GM21526 (cell line): ENCODE results near the gene LRRK2.
"Not testable (repeated sequence)": the region's sequence is repeated elsewhere in the genome, so short reads cannot be mapped to it uniquely, and the experiment has no call there.

Experiments
- ATAC-seq: cut with Tn5 transposase; IDR thresholded peaks from one replicate; pipeline ENCODE4 v1.9.1; 2021; ENCODE audit warnings: moderate library complexity; ENCODE audit not compliant: unreplicated experiment, low FRiP score

LRRK2 gene

GRCh38 chr12:40211186-40211585 lies 13.6 kb upstream of the LRRK2 start:
- not testable (repeated sequence) for ATAC-seq

GRCh38 chr12:40212566-40212965 lies 12.2 kb upstream of the LRRK2 start:
- no peak for ATAC-seq

DNA sequence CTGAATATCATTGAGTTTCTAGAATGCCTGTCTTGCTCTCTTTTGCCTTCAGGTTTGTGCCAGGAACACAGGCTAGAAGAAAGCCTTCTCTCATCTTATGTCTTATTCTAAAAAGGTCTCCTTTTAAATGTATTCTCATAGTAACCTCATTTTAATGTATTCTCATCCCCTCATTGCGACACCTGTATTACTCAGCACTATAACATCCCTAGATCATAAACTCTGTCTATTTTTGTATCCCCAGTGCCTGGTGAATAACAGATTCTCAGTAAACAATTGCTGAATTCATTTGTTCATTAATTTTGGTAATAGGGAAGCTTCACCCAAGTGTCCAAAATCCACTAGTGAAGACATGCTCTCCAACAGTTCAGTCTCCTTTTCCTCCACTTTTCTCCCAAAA lies 8.8 kb upstream of the LRRK2 start:
- no peak for ATAC-seq

DNA sequence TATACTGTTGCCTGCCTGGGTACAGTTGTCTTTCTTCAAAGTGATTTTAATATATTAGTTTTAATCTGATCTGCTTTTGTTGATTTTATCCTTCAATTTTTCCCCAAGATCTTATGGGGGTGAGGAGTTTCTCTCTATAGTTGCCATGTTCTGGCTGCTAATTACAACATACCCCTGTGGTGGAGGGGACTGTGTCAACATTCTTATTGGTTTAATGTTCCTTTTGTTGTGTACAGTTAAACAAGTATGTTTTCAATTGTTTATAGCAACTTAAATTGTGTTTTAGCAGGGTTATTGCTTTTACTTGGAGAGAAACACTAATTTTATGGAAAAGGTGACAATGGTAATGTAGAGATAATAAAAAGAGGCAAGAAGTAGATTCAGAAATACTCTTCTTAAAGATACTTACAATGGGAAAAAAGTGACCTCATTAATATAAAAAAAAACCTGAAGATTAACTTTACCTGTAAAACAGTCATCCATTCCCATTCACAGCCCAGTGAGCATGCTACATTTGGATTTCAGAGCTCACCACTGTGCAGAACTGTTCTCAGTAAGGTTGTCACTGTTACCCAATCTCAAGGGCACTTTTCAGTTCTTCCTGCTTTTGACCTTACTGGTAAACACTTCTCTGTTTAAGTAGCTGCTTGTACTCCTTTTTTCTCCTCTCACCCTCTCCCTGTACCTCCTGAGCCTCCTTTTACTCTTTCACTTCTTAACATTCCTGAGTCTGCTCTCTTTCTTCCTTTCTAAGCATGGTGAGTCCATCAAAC lies 8.1 kb upstream of the LRRK2 start:
- no peak for ATAC-seq

- ATAC-seq, result no peak
Observed at GRCh38 chr12:40219760-40220159, 5.0 kb upstream of the LRRK2 start.

DNA sequence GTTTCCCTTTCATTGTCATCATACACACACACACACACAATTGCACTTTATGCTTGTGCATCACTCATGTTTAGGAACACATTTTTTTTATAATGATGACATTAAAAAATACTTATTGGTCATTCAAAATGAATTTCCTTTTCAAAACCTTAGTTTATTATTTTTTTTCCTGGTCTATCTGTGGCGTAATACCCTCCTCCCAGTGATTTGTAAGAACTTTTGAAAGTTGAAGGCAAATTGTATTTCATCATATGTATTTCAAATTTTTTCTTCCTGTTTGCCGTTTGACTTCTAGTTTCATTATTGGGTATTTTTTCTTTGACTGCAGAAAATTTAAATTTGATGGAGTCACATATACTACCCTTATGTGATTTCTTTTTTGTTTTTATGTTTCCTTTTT lies 2.5 kb upstream of the LRRK2 start:
- ATAC-seq, result no peak

- ATAC-seq, result no peak
Observed at GRCh38 chr12:40223646-40224045, 1.2 kb upstream of the LRRK2 start.

DNA sequence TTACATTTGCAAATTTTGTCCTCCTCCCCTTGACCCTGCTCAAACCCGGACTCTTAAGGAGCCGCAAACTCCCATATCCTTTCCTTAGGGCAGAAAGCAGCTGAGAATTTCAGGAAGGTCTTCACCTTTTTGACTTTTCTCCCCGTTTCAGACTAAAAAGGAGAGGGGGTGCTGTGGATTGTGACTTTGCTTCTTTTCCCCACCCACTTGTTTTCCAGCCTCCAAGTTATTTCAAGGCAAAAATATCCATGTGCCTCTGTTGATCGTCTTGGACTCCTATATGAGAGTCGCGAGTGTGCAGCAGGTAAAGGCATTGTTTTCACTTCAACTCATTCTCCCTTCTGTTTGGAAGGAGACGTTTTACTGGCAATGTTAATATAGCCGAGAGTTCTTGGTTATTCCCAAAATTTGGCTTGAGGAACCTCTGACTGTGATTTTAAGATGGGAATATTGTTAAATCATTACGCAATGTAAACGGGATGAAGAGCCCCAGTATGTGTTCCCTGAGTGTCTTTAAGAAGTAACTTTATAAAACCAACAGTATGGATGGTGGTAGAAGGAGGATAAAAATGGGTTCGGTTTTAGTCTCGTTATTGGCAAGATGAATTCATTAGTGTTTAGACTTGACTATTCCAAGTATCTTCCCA lies 663 bp downstream of the LRRK2 start:
- ATAC-seq, result no peak

- peak; percentile 74 for ATAC-seq
Observed at GRCh38 chr12:40225984-40226602, 1.3 kb downstream of the LRRK2 start.

GRCh38 chr12:40226705-40227104 lies 1.9 kb downstream of the LRRK2 start:
- ATAC-seq, result no peak

- no peak for ATAC-seq
Observed at GRCh38 chr12:40227447-40227846, 2.6 kb downstream of the LRRK2 start.

DNA sequence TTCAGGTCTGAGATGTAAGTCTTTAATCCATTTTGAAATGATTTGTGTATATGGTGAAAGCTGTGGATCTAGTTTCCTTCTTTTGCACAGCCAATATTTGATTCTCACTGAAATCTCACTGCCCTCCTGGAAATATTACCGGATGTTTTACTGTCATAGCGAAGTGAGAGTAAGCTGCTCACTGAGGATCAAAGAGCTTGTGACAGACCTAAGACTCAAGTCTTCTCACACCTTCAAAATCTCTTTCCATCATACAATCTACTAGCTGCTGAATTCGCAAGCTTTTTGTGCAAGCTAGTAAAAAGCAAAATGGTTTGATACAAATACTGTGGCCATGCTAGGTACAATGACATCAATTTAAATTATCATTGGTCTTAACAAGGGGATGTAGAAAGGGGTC lies 3.9 kb downstream of the LRRK2 start:
- ATAC-seq, result no peak

- ATAC-seq, result no peak
Observed at GRCh38 chr12:40229690-40230651, 5.2 kb downstream of the LRRK2 start.

DNA sequence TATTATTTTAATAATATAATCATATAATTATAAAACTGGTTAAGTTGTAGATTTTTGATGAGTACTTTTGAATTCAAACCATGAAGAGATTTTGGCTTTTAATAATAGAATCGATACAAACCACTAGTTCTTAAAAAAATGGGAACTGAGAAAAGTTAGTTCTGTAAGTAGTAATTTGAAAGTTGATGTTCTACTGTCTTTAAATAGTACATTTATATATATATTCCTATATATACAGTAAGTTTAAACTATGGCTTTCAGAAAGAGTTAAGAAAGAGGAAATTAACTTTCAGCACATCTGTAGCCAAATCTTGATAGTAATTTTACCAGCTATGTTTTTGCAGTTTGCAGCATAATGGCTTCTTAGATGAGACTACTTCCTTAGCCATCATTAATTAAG lies 7.8 kb downstream of the LRRK2 start:
- ATAC-seq, result peak; percentile 66

GRCh38 chr12:40233741-40234367 lies 9.1 kb downstream of the LRRK2 start:
- no peak for ATAC-seq

GRCh38 chr12:40236357-40236850 lies 11.6 kb downstream of the LRRK2 start:
- ATAC-seq, result no peak

GRCh38 chr12:40238266-40238902 lies 13.6 kb downstream of the LRRK2 start:
- ATAC-seq, result no peak

GRCh38 chr12:40238979-40239378 lies 14.2 kb downstream of the LRRK2 start:
- no peak for ATAC-seq

DNA sequence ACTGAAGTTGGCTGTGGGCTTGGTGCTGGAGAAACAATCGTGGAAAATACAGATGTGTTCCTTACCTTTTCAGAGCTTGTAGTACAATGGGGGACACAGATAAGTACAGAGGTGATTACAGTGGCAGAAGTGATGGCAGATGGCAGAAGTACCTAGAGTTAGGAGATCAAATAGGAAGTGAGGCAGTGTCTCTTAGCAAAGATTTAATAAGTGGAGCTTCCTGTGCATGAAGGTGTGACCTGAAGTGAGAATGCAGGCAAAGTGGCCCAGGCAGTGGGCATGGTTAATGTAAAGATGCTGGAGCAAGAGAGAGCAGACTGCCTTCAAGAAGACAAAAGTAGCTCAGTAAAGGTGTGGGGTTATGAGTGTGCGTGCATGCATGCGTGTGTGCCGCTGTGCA lies 16.0 kb downstream of the LRRK2 start:
- ATAC-seq, result no peak

- no peak for ATAC-seq
Observed at GRCh38 chr12:40241741-40242140, 16.9 kb downstream of the LRRK2 start.
